Measurements from ENCODE around the gene AFF2. TPM values are rescaled to one million over a fixed set of nuclear protein-coding genes. Genes with fewer than 3 reads are reported as not detected.

AFF2 gene
- total and polyA plus RNA-seq, 7 donors, result 0.01 to 0.32 (median 0.11) TPM; not detected in 1

DNA sequence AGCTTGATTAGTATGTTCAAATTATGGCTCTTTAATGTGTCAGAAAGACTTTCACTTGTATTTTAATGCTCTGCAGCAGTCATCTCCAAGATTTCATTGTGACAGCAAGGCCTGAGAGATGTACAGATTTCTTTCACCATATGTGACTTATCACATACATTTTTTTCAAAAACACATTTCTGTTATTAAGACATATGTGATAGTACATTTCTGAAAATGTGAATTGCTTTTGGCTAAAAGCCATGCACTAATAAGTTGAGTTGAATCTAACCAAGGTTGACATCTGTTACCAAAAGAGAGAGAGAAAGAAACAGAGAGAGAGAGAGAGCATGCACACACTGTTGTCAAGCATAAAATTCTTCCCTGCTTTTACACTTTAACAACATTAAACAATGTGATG is 409.3 kb downstream of the AFF2 start:
- DNase-seq (no peak), ATAC-seq (no peak)
- H3K4me1 ChIP-seq, result no peaks in the 10 kb centered on the region
- H3K9me3 ChIP-seq, result no peaks in the 10 kb centered on the region
- no peak overlapping the region for H3K27ac ChIP-seq
- no peaks in the 10 kb centered on the region for H3K27me3 ChIP-seq (ENCODE audit: insufficient read depth in 3 of 3, low read length in 2 of 3)
- intact Hi-C loops (cut with DNase I), result no loop called here
- TF ChIP-seq, protein P1, sequence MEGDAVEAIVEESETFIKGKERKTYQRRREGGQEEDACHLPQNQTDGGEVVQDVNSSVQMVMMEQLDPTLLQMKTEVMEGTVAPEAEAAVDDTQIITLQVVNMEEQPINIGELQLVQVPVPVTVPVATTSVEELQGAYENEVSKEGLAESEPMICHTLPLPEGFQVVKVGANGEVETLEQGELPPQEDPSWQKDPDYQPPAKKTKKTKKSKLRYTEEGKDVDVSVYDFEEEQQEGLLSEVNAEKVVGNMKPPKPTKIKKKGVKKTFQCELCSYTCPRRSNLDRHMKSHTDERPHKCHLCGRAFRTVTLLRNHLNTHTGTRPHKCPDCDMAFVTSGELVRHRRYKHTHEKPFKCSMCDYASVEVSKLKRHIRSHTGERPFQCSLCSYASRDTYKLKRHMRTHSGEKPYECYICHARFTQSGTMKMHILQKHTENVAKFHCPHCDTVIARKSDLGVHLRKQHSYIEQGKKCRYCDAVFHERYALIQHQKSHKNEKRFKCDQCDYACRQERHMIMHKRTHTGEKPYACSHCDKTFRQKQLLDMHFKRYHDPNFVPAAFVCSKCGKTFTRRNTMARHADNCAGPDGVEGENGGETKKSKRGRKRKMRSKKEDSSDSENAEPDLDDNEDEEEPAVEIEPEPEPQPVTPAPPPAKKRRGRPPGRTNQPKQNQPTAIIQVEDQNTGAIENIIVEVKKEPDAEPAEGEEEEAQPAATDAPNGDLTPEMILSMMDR (IDR thresholded peaks at IDR 0.05), result no peak
- no peak overlapping the region for H3K4me3 ChIP-seq
- no peaks in the 10 kb centered on the region for H3K36me3 ChIP-seq (ENCODE audit: insufficient read depth in 1 of 2, low read depth in 1 of 2)

DNA sequence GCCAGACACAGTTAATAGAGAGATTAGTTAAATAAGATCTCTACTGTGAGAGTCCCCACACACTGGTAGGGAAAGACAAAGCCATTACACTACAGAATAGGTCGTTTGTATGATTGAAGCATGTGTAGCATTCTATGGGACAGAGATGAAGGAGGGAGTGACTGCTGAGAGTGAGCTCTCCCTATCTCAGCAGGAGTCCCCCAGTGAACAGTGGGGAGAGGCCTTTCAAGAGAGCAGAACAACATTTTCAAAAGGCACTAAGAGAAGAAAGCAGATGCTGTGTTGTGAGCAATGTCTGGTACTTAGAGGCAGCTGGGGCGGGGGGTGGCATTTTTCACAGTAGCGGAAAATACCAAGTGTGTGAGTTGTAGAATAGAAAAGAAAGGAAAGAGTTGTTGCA is 413.6 kb downstream of the AFF2 start:
- ATAC-seq (no peak), DNase-seq (no peak)
- Histone ChIP-seq H3K27me3 (ENCODE audit: insufficient read depth in 3 of 3, low read length in 2 of 3) (no peaks in the 10 kb centered on the region), H3K36me3 (ENCODE audit: insufficient read depth in 1 of 2, low read depth in 1 of 2) (no peaks in the 10 kb centered on the region), H3K9me3 (no peaks in the 10 kb centered on the region), H3K4me3 (no peak overlapping the region), H3K4me1 (no peaks in the 10 kb centered on the region), H3K27ac (no peak overlapping the region)
- intact Hi-C loops (cut with DNase I), result no loop called here
- TF ChIP-seq, protein P1 (IDR thresholded peaks at IDR 0.05), result no peak
- 48 to 56% (median 51%) methylated on average over 3 of the region's 3 CpGs for WGBS, 3 donors

GRCh38 chrX:148914783-148915182 is 414.4 kb downstream of the AFF2 start:
- H3K36me3 ChIP-seq (ENCODE audit: insufficient read depth in 1 of 2, low read depth in 1 of 2), result no peaks in the 10 kb centered on the region
- ATAC-seq (no peak), DNase-seq (no peak)
- H3K4me3 ChIP-seq, result no peak overlapping the region
- no peaks in the 10 kb centered on the region for H3K9me3 ChIP-seq
- 56 to 74% (median 66%) methylated on average over 3 of the region's 3 CpGs for WGBS, 3 donors
- H3K27me3 ChIP-seq (ENCODE audit: insufficient read depth in 3 of 3, low read length in 2 of 3), result no peaks in the 10 kb centered on the region
- intact Hi-C loops (cut with DNase I), result no loop called here
- no peak overlapping the region for H3K27ac ChIP-seq
- TF ChIP-seq, protein P1 (IDR thresholded peaks at IDR 0.05), result no peak
- H3K4me1 ChIP-seq, result no peaks in the 10 kb centered on the region

- no peak for DNase-seq
- intact Hi-C loops (cut with DNase I), result no loop called here
- no peak overlapping the region for H3K27ac ChIP-seq
- H3K9me3 ChIP-seq, result no peaks in the 10 kb centered on the region
- no peak overlapping the region for H3K4me3 ChIP-seq
- ATAC-seq, result no peak
- H3K27me3 ChIP-seq (ENCODE audit: insufficient read depth in 3 of 3, low read length in 2 of 3), result no peaks in the 10 kb centered on the region
- WGBS, 3 donors, result 55 to 67% (median 59%) methylated on average over 5 of the region's 5 CpGs
- H3K4me1 ChIP-seq, result no peaks in the 10 kb centered on the region
- TF ChIP-seq, protein P1 (IDR thresholded peaks at IDR 0.05), result no peak
- H3K36me3 ChIP-seq (ENCODE audit: insufficient read depth in 1 of 2, low read depth in 1 of 2), result no peaks in the 10 kb centered on the region
These were observed 415.1 kb downstream of the AFF2 start for GRCh38 chrX:148915474-148915873.

DNA sequence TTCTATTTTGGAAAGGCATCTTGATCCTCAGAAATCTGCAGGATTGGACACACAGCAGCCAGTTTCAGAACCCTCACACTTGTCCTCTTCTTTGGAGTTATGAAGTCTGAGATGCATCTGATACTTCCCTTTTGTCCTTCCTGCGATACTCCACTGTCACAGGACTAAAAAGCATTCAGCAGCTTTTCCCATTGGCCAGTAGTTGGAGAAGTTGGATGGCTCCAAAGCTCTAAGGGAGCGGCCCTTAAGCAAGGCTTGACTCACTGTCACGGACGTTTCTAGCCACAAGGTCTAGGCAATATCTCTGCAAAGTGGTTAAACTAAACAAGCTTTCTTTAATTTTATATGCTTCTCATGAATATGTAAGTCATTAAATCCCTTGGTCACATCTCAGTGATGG is 417.0 kb downstream of the AFF2 start:
- Histone ChIP-seq H3K27ac (no peak overlapping the region), H3K27me3 (ENCODE audit: insufficient read depth in 3 of 3, low read length in 2 of 3) (no peaks in the 10 kb centered on the region), H3K9me3 (no peaks in the 10 kb centered on the region), H3K4me1 (no peaks in the 10 kb centered on the region), H3K4me3 (no peak overlapping the region), H3K36me3 (ENCODE audit: insufficient read depth in 1 of 2, low read depth in 1 of 2) (no peaks in the 10 kb centered on the region)
- intact Hi-C loops (cut with DNase I), result no loop called here
- WGBS, 3 donors, result 72 to 84% (median 75%) methylated on average over 4 of the region's 4 CpGs
- DNase-seq, result no peak
- ATAC-seq, result no peak
- TF ChIP-seq, protein P1 (IDR thresholded peaks at IDR 0.05), result no peak

All from psoas muscle (tissue), 8 donors.